ENCODE data around the gene GPD1L.

GPD1L gene

DNA sequence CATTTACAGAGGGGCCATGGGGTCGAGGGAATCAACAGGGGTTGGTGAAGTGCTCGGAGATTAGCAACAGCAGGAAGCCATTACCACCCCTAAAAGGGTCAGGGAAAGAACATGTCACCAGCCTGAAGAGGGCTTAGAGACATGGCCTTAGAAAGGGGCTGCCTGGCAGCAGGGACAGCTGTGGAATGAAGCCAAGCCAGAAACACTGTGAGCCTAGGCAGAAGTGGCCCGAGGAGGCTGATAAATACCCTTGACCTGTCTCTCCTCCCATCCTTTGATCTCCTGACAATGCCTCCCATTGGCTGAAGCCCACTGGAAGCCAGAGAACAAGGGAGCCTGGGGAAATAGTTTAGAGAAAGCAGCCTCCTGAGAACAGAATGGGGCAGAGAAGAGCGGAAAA is 31.4 kb downstream of the GPD1L start:
- no peak for DNase-seq (ENCODE audit: low spot score)

DNA sequence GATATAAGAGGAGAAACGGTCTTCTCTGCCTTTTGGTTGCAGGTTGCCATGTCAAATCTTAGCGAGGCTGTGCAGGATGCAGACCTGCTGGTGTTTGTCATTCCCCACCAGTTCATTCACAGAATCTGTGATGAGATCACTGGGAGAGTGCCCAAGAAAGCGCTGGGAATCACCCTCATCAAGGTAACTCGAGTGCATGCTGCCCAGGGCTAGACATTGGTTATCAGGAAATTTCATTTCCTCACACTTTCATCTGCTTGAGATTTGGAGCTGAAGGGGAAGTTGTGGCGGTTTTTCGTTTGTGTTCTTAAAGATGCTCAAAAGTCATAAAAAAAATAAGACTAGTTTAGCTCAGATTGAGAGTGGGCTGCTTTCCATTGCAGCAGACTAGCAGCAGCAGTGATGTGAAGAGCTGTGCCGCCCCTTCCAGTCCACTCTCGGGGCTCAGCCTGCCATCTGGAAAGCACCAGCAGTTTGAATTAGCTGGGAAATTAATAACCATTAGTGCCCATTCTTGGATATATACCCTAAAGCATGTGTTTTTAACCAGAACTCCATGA is 32.2 kb downstream of the GPD1L start:
- no peak for DNase-seq (ENCODE audit: low spot score)

DNA sequence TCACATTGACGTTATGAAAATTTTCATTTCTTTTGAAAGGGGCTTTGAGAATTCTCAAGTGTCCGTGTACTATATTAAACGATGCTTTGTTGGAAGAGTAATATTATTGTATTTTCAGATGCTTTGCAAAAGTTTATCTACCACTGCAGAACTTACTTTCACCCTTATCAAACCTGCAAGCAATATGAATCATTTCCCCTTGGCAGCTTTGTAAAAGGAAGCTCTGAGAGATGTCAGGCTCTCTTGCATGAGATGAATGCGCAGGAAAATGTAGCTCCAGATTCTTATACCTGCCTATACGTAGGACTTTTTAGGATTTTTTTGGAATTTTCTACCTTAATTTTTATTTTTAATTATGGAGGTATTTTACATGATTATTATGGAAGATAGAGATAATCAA is 34.5 kb downstream of the GPD1L start:
- DNase-seq (ENCODE audit: low spot score): no peak

DNA sequence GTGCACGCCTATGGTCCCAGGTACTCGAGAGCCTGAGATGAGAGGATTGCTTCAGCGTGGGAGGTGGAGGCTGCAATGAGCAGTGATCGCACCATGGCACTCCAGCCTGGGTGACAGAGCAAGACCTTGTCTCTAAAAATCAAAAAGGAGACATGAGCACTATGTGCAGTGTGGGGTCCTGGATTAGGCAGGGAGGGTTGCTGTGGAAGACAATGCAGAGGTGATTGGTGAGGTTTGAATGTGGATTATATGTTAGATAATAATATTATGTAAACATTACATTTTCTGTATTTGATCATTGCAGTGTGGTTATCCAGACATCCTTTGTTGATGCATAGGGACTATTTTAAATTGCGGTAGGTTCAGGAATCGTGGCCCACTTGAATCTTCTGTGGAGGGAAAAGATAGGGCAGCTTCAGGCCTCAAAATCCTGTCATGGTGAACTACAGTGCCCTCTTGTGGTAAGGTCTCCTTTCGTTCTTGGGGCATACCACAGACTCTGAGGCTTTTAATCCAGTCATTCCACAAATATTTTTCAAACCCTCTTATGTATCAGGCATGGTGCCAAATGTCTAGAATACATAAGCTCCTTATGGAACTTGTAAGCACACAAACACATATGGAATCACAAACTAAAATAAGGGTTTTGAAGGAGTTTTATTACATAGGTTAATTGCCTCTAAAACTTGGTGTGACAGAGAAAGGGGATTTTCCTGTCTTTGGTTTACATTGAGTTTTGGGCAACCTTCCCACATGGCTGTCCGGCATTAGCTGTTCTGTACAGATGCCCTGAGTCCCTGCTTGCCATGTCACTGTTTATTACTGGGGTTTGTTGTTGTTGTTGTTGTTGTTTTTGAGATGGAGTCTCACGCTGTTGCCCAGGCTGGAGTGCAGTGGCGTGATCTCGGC is 37.7 kb downstream of the GPD1L start:
- peak; percentile 67 for DNase-seq (ENCODE audit: low spot score)

DNA sequence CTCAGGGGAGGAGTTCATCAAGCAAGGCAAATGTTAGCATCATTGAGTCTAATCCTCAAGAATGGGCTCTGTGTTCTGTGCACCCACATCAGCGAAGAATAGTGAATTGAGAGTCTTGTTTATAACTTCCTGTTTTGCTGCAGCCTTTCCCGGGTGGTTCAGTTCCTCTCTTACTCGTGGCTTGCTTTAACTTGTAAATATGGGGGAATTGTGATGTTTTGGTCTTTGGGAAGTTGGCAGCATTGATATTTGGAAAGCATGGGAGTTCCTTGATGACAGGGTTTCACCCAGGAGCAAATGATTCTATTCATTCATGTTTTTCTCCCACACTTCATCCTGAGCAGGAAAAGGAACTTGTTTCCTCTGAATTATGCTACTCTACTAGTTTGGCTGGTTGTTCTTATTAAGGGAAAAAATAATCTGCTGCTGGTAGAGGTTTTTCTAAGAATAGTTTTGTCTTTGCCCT is 40.4 kb downstream of the GPD1L start:
- DNase-seq (ENCODE audit: low spot score): no peak

DNA sequence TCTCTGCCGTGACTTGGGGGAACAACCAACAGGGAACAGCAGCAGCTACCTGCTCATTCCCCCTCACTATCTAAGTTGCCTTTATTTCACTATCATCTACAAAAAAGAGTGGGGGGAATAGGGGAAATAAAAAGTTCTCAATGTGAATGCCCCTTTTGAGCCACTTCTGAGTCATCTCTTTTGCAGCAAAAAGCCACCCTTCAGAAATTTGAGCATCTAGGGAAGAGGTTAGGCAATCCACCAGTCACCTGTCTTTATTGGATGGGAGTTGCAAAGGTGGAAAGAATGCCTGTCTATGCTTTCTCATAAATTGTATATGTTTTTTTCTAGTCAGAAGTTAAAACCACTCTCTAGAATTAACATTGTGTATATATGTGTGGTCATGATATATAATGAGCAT is 41.1 kb downstream of the GPD1L start:
- no peak for DNase-seq (ENCODE audit: low spot score)

DNA sequence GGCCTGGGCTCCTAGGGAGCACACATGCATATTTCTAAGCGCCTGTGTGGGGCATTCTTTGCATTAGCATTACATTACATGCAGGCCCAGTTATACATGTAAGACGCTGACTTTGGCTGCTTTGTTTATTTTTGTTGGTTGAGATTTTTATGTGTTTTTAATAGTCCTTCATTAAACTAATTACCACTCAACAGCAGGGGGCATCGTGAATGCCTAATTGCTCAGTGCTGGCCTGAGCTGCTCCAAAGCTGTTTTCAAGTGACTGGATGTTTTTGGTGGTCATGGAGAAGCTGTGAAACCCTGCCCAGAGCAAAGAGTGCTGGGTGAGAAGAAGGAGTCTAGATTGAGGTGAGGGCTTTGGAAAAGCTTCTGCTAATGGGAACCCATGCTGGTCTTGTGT is 41.5 kb downstream of the GPD1L start:
- no peak for DNase-seq (ENCODE audit: low spot score)

DNA sequence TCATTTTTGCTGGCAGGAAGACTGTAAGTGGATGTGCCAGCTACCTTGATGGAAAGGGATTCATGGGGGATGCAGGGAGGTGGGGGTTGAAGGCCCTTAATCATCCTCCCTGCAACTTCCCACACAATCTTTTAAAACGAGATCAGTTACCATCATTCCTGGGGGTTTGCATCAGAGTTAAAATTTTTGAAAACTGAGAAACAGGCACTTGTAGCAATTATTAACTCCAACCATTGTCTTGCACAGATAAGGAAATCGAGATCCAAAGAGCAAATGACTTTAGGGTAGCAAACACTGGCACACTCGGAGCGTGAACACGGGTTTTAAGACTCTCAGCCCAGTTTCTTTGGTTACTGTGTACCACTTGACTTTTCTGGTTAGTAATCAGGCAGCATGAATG is 41.9 kb downstream of the GPD1L start:
- DNase-seq (ENCODE audit: low spot score): no peak

DNA sequence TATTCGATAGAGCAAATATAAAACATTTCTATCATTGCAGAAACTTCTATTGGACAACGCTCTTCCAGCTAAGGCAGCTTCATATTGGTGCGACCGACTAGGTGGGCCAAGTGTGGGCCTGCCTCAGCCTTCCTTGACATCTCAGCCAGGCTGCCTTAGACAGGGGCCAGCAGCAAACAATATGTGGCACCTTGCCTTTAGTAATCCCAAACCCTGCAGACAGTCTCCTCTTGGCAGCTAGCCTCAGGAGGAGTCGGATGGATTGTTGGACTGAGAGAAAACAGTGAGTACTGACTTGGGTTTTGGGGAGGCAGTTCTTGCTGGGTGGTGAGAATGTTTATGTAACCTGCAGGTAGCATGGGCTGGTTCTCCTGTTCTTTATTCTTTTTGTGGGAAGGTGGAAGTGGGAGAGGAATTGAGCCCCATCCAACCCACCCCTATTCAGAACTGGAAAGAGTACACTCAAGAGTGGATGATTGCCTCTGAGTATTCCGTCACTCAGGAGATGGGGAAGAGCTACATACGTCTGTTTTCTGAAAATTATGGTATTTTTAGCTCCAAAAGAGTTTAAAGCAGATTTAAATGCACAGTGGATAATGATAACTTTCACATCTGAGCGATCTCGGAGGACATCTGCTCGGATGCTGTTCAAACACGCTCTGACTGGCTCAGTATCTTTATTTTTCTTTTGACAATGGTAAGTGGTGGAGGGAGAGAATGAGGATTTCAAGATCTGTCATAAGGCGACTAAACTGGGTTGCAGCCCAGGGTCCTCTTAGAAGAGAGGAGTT is 47.2 kb downstream of the GPD1L start:
- no peak for DNase-seq (ENCODE audit: low spot score)

DNA sequence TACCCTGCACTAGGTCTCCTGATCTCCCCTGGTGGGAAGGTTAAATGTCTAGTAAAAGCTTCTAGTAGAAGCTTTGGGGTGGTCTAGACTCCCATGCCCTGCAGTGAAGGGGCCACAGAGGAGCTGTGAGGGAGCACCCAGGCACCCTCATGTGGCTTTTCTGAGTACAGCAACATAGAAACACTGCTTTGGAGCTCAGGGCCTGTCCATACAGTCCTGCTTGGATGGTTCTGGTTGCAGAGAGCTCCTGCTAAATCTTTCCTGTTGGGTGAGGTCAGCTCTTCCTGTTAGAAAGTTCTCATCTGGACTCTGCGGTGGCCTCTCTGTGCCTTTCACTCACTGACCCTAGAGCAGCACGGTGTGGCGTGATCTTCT is 47.8 kb downstream of the GPD1L start:
- no peak for DNase-seq (ENCODE audit: low spot score)

DNA sequence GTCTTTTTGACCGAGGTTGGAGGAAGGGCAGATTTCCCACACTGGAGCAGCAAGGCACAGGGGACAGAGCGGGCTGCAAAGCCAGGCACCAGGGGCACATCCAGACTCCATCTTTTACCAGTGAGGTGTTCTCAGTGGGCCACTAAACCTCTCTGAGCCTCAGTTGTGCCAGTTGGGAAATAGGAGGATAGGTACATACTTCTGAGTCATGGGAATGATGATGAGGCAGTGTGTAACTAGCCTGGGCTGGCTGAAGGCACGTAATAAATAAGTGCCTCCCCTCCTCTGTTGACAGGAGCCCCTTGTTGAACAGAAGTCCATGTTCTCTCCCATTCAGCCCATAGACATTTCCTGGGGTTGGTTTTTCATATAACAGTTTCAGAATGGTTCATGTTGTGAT is 48.7 kb downstream of the GPD1L start:
- DNase-seq (ENCODE audit: low spot score): no peak

DNA sequence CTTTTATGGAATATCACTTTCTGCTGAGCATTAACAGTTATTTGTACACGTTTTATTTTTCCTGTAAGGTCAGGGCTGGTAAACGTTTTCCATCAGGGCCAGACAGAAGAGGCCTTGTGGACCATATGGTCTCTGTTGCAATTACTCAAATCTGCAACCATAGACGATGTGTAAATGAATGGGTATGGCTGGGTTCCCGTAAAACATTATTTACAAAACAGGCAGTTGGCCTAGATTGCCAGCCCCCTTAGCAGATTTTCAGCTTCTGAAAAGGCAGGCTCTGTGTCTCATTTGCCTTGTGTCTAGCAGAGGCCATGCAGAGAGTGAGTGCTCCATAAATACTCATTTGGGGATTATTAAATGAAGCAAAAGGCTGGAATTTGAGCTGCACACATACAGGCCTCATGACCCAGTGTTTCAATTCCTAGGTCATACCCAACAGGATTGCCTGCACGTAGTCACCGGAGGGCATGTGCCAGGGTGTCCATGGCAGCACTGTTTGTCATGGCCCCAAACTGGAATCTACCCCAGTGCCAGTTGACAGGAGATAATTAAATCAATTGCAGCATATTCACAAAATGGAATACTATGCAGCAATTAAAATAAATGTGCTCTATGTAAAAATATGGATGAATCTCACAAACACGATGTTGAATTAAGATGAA is 51.3 kb downstream of the GPD1L start:
- no peak for DNase-seq (ENCODE audit: low spot score)

DNA sequence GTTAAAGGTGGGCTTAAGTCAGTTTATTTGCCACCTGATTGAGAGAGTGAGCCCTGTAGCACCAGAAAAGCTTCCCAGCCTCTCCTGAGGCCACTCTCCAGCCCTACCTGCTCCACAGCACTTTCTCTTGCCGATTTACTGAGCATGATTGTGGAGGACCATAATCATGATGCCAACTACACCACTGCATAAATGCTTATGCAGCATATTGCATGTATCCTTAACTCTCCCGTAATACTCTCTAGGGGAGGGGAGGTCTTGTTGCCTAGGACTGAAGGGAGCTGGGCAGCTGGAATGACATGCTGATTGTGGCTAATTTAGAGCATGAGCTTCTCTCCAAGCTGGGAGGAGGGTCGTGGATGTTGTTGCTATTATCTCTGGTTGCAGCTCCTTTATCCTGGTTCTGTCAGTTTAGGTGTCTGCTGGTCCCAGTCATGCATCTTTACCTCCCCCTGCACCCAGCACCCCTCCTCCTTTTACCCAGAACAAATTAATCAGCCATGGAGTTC is 54.3 kb downstream of the GPD1L start:
- no peak for DNase-seq (ENCODE audit: low spot score)

DNA sequence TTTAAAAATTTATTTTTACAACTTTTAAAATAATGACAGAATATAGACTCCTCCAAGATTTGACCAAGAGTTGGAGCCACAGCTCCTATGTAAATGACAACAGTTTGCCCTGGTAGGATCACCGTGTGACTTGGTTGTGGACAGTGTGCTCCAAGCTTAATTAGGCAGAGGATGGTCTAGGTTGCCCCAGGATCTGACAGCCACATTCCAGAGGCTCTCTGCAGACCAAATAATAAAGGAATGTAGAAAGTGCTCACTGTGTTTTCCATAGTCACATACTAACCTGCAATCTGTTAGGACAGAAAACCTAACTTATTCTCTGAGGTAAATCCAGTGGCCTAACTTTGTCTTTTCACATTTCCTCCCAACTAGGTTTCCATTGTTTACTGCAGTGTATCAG is 59.0 kb downstream of the GPD1L start:
- DNase-seq (ENCODE audit: low spot score): no peak

DNA sequence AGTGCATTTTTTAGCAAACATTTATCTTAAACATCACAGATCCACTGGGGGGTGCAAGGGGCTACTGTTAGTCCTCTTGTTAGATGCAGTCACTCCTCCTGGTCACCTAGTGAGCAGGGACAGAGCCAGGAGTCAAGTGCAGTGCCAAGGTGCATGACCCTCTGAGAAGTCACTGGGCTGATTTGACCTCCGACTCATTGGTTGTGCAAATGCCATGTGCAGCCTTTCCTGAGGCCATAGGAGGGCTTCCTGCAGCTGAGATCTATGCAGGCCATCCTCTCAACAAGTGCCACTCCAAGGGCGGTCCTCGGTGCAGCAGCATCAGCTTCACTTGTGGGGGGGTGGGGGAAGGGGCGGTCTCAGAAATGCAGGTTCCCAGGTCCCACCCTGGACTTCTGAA is 60.2 kb downstream of the GPD1L start:
- DNase-seq (ENCODE audit: low spot score): no peak

DNA sequence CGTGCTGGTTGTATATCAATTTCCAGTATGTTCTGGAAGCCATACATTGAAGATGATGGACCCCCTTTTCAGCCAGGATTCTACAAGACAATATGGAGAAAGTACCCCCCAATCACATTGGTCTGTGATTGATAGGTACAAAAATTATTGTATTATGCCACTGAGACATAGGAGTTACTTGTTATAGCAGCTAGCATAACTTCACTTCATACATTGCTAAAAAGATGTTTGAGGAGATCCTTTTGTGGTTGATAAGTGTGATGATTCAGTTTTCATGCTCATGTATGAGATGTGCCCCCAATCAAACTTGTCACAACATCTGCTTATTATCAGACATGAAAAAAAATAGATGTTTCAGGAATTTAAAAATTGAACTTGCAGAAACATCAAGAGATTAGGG is 66.0 kb downstream of the GPD1L start:
- no peak for DNase-seq (ENCODE audit: low spot score)

DNA sequence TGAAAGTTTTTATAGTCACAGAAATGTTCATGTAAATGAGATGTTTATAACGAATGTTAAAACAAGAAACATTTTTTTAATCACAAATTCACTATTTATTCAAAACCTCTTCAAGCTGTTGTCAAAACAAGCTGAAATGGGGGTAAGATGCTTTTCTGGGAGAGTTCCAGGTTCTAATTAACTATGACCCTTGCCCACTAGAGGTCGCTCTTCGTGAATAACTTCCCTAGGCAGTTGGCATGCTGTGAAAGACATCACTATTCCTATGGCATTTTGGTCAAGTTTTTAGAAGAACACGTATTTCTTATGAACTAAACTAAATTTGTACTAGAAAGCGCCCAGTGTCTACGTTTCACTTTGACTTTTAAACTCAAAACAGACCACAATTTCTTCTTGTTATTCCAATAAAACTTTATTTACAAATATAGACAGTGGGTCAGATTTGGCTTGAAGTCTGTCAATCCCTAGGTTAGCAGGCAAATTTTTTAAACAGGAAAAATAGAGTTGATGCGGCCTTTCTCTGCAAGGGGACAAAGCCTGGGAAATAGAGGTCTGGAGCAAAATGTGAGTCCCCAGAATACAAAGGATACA is 69.3 kb downstream of the GPD1L start:
- peak; percentile 69 for DNase-seq (ENCODE audit: low spot score)

DNA sequence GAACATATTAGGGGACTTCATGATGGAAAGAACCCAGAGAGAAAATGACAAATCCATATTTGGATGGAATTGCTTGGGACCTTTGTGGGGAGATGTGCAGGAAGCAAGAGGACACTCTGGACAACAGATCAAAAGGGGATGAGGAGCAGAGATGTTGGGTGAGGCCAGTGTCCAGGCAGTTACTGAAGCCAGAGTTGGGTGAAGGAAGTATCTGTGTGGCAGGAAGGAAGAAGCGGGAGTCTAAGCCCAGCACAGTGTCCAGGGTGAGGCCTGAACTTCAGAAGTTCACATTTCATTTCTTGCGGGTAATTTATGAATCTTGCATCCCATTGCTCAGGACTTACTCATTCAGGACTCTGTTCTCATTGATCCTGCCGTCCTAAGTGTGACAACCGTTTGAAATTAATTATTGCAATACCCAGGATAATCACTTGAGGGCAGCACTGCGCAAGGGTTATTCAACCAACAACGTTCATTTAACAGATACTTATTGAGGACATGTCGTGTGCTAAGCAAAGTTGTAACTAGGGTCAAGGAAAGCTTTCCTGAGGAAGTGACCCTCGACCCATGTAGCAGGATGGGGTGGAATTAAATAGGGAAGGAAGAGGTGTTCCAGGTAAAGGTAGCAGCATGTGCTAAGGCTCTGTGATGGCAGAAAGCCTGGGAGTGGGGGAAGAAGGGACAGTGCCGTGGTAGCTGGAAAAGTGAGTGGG is 70.7 kb downstream of the GPD1L start:
- peak; percentile 83 for DNase-seq (ENCODE audit: low spot score)

DNA sequence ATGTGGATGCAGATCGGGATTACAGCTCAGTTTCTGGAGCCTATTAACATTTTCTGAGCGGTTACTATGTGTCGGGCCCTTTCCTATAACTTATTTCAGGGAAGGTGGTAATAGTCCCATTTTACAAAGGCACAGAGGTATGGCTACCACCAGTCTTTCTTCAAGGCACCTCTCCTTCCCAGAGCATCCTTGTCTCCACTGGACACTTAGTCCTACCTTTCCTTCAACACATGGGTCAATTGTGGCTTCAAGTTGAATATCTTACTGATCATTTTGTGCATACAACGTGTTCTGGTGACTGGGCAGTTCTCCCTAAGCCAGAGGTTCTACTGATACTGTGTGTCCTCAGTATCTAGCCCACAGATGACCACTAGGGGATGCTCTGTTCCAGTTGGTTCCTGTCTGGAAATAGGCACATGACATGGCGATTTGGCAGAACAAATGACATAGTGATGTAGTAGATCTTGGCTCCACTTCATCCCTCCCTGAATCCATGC is 71.3 kb downstream of the GPD1L start:
- peak; percentile 68 for DNase-seq (ENCODE audit: low spot score)

DNA sequence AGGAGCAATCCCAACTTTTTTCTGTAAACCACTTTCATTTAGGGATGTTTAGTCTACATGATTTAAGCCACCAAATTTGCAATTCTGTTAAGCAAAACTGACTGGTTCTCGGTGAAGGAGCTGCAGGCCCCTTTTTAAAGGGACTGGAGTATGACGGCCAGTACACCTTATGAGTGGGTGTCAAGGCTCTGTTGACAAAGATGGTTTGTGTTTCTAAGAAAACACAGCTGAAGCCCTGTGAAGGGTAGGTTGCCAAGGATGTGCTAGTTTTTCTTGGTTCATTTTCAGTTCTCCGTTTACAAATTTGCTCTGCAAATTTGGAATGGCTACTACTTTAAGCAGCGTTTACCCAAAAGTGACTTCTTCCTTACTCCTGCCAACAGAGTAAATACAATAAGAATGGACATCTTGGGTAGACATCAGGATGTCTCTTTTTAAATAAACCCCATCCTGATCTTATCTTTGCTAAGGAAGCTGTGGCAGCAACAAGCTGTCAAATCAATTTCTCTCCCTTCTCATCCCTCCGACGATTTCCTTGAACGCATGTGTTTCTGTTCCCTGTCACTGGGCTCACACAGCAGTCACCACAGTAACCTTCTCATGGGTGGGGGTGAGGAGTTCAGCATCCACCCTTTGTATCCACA is 73.8 kb downstream of the GPD1L start:
- DNase-seq (ENCODE audit: low spot score): no peak

All from activated CD4-positive, alpha-beta T cell treated with anti-CD3 and anti-CD28 coated beads, Interleukin-2, Interleukin-4, amounts not matched to agents 100 ng/mL and 50 ng/mL, durations not matched to agents 16 hours and 8 hours (primary cell).